ENCODE data around the gene OR1I1.
"Not testable (repeated sequence)": the region's sequence is repeated elsewhere in the genome, so short reads cannot be mapped to it uniquely, and the experiment has no call there.

The OR1I1 gene

GRCh38 chr19:15074371-15074770 is 7.6 kb upstream of the OR1I1 start:
- Histone ChIP-seq H3K36me3 (ENCODE audit: insufficient read depth, low read length) (no peaks in the 10 kb centered on the region), H3K9me3 (ENCODE audit: control insufficient read depth, insufficient read depth, low read length) (no peaks in the 10 kb centered on the region), H3K9ac (ENCODE audit: low read depth, low read length) (no peak overlapping the region), H3K4me1 (ENCODE audit: insufficient read depth, low read length) (no peaks in the 10 kb centered on the region)

DNA sequence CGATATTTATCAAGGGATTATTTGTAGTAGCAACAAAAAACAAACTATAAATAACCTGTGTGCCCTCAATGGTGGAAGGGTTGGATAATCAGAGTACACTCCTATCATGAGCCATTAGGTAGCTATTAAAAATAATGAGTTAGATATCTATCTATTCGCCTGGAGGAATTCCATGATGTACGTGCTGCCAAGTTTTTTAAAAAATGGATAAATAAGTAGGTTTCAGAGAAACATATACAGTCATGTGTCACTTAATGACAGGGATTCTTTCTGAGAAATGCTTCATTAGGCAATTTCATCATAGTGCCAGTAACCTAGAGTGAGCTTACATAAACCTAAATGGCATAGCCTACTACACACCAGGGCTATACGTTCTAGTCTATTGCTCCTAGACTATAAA is 6.2 kb upstream of the OR1I1 start:
- H3K36me3 ChIP-seq (ENCODE audit: insufficient read depth, low read length): no peaks in the 10 kb centered on the region
- H3K9ac ChIP-seq (ENCODE audit: low read depth, low read length): no peak overlapping the region
- H3K4me1 ChIP-seq (ENCODE audit: insufficient read depth, low read length): no peaks in the 10 kb centered on the region
- H3K9me3 ChIP-seq (ENCODE audit: control insufficient read depth, insufficient read depth, low read length): no peaks in the 10 kb centered on the region

- not testable (repeated sequence) for H3K4me1 ChIP-seq (ENCODE audit: insufficient read depth, low read length); H3K9ac ChIP-seq (ENCODE audit: low read depth, low read length)
Measured at GRCh38 chr19:15080002-15080401, 2.0 kb upstream of the OR1I1 start.

DNA sequence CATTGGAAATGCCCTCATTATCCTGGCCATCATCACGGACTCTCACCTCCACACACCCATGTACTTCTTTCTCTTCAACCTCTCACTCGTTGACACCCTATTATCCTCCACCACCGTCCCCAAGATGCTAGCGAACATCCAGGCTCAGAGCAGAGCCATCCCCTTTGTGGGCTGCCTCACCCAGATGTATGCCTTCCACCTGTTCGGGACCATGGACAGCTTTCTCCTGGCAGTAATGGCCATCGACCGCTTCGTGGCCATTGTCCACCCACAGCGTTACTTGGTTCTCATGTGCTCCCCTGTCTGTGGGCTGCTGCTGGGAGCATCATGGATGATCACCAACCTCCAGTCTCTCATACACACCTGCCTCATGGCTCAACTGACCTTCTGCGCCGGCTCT is 5.2 kb downstream of the OR1I1 start:
- no peak overlapping the region for H3K9ac ChIP-seq (ENCODE audit: low read depth, low read length)
- H3K9me3 ChIP-seq (ENCODE audit: control insufficient read depth, insufficient read depth, low read length): no peaks in the 10 kb centered on the region

More at GRCh38 chr19:15080002-15080401, 2.0 kb upstream of the OR1I1 start:
- H3K9me3 ChIP-seq (ENCODE audit: control insufficient read depth, insufficient read depth, low read length); H3K36me3 ChIP-seq (ENCODE audit: insufficient read depth, low read length): not testable (repeated sequence)

DNA sequence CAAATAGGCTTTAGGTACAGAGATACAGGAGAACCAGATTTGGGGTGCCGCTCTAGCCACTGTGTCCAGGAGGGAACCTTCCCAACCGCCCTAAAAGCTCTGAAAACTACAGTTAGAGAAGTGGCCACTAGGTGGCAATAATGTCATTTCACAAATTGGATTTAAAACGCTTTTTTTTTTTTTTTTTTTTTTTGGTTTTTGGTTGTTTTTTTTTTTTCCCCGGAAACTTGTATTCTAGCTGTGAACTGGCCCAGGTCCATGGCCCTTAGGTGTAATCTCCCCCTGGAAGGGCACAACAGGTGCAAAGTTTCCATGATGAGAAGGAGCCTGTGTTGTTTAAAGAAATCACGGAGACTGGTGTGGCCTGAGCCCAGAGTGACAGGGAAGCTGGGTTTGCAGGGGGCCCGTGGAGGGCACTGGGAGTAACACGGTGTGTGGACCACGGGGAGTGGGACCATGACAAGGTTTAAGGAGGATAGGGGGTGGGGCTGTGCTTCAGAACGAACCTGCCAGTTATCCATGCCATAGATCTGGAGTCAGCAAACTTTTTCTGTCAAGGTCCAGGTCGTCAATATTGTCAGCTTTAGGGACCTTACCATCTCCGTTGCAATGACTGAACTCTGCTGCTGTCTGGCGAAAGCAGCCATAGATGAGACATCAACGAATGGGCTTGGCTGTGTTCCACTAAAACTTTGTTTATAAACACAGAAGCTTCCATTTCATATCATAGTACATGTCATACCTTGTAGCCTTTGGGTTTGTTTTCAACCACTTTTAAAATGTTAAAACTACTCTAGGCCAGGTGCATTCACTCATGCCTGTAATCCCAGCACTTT is 10.1 kb downstream of the OR1I1 start:
- Histone ChIP-seq H3K4me1 (ENCODE audit: insufficient read depth, low read length) (no peaks in the 10 kb centered on the region), H3K9ac (ENCODE audit: low read depth, low read length) (no peak overlapping the region), H3K9me3 (ENCODE audit: control insufficient read depth, insufficient read depth, low read length) (no peaks in the 10 kb centered on the region), H3K36me3 (ENCODE audit: insufficient read depth, low read length) (no peaks in the 10 kb centered on the region)

More for the DNA sequence above, 5.2 kb downstream of the OR1I1 start:
- H3K4me1 ChIP-seq (ENCODE audit: insufficient read depth, low read length): no peaks in the 10 kb centered on the region
- no peaks in the 10 kb centered on the region for H3K36me3 ChIP-seq (ENCODE audit: insufficient read depth, low read length)

GRCh38 chr19:15093001-15093400 is 11.0 kb downstream of the OR1I1 start:
- Histone ChIP-seq H3K36me3 (ENCODE audit: insufficient read depth, low read length) (no peaks in the 10 kb centered on the region), H3K9ac (ENCODE audit: low read depth, low read length) (no peak overlapping the region), H3K9me3 (ENCODE audit: control insufficient read depth, insufficient read depth, low read length) (no peaks in the 10 kb centered on the region), H3K4me1 (ENCODE audit: insufficient read depth, low read length) (no peaks in the 10 kb centered on the region)

- no peaks in the 10 kb centered on the region for H3K4me1 ChIP-seq (ENCODE audit: insufficient read depth, low read length)
- no peaks in the 10 kb centered on the region for H3K36me3 ChIP-seq (ENCODE audit: insufficient read depth, low read length)
- H3K9ac ChIP-seq (ENCODE audit: low read depth, low read length): no peak overlapping the region
- no peaks in the 10 kb centered on the region for H3K9me3 ChIP-seq (ENCODE audit: control insufficient read depth, insufficient read depth, low read length)
Measured at GRCh38 chr19:15096223-15096622, 14.2 kb downstream of the OR1I1 start.

GRCh38 chr19:15097980-15098379 is 16.0 kb downstream of the OR1I1 start:
- H3K4me1 ChIP-seq (ENCODE audit: insufficient read depth, low read length); H3K36me3 ChIP-seq (ENCODE audit: insufficient read depth, low read length); H3K9me3 ChIP-seq (ENCODE audit: control insufficient read depth, insufficient read depth, low read length); H3K9ac ChIP-seq (ENCODE audit: low read depth, low read length): not testable (repeated sequence)

DNA sequence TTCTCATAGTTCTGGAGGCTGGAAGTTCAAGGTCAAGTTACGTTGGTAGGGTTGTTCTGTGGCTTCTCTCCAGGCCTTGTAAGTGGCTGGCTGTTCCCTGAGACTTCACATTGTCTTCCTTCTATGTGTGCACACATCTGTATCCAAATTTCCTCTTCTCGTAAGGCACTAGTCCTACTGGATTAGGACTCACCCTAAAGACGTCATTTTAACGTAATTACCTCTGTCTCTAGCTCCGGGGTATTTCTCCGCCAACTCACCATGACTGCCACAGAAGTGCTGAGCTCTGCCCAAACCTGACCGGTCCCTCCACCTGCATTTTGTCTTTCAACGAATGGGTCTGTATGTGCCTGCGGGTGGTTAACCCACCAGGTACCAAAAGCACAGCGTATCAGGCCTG is 16.4 kb downstream of the OR1I1 start:
- H3K4me1 ChIP-seq (ENCODE audit: insufficient read depth, low read length): no peaks in the 10 kb centered on the region
- H3K9ac ChIP-seq (ENCODE audit: low read depth, low read length): no peak overlapping the region
- H3K36me3 ChIP-seq (ENCODE audit: insufficient read depth, low read length): no peaks in the 10 kb centered on the region
- H3K9me3 ChIP-seq (ENCODE audit: control insufficient read depth, insufficient read depth, low read length): peaks cover 4% of the 10 kb centered on the region; the same call in 1 of the 2 replicates

GRCh38 chr19:15099017-15099582 is 17.1 kb downstream of the OR1I1 start:
- H3K9me3 ChIP-seq (ENCODE audit: control insufficient read depth, insufficient read depth, low read length): peaks cover 4% of the 10 kb centered on the region; the same call in 1 of the 2 replicates
- no peak overlapping the region for H3K9ac ChIP-seq (ENCODE audit: low read depth, low read length)
- no peaks in the 10 kb centered on the region for H3K4me1 ChIP-seq (ENCODE audit: insufficient read depth, low read length)
- no peaks in the 10 kb centered on the region for H3K36me3 ChIP-seq (ENCODE audit: insufficient read depth, low read length)

- Histone ChIP-seq H3K9me3 (ENCODE audit: control insufficient read depth, insufficient read depth, low read length) (peaks cover 4% of the 10 kb centered on the region), H3K9ac (ENCODE audit: low read depth, low read length) (no peak overlapping the region), H3K4me1 (ENCODE audit: insufficient read depth, low read length) (no peaks in the 10 kb centered on the region), H3K36me3 (ENCODE audit: insufficient read depth, low read length) (no peaks in the 10 kb centered on the region)
Measured at GRCh38 chr19:15101479-15102082, 19.6 kb downstream of the OR1I1 start.

GRCh38 chr19:15104003-15104402 is 22.0 kb downstream of the OR1I1 start:
- Histone ChIP-seq H3K36me3 (ENCODE audit: insufficient read depth, low read length) (no peaks in the 10 kb centered on the region), H3K9ac (ENCODE audit: low read depth, low read length) (no peak overlapping the region)

DNA sequence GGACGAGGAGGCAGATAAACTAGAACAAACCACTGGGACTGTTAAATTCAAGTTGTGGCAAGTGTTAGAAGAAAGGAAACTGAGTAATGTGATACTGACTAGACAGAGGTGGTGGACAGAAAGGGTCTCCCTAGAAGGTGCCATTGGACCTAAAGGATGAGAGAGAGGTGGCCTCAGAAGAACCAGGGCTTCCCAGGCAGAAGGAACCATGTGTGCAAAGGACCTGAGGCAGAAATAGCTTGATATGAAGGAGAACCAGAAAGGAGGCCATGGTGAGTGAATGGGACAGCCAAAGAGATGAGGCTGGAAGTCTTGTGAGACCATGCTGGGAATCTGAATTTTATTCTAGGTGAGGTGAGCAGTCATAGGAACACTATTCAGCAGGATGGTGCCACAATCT is 22.4 kb downstream of the OR1I1 start:
- no peaks in the 10 kb centered on the region for H3K36me3 ChIP-seq (ENCODE audit: insufficient read depth, low read length)
- no peaks in the 10 kb centered on the region; the same call in 1 of the 2 replicates for H3K4me1 ChIP-seq (ENCODE audit: insufficient read depth, low read length)
- no peak overlapping the region for H3K9ac ChIP-seq (ENCODE audit: low read depth, low read length)
- peaks cover 4% of the 10 kb centered on the region for H3K9me3 ChIP-seq (ENCODE audit: control insufficient read depth, insufficient read depth, low read length)

More at GRCh38 chr19:15104003-15104402, 22.0 kb downstream of the OR1I1 start:
- peaks cover 4% of the 10 kb centered on the region for H3K9me3 ChIP-seq (ENCODE audit: control insufficient read depth, insufficient read depth, low read length)
- no peaks in the 10 kb centered on the region; the same call in 1 of the 2 replicates for H3K4me1 ChIP-seq (ENCODE audit: insufficient read depth, low read length)

GRCh38 chr19:15105044-15105443 is 23.0 kb downstream of the OR1I1 start:
- Histone ChIP-seq H3K9ac (ENCODE audit: low read depth, low read length) (no peak overlapping the region), H3K9me3 (ENCODE audit: control insufficient read depth, insufficient read depth, low read length) (peaks cover 4% of the 10 kb centered on the region), H3K4me1 (ENCODE audit: insufficient read depth, low read length) (no peaks in the 10 kb centered on the region; the same call in 1 of the 2 replicates), H3K36me3 (ENCODE audit: insufficient read depth, low read length) (no peaks in the 10 kb centered on the region)
